HG03159 (cell line): ENCODE measurements around the gene ZNF195.
"Not testable (repeated sequence)": the region's sequence is repeated elsewhere in the genome, so short reads cannot be mapped to it uniquely, and the experiment has no call there.

ENCODE experiments used
- ATAC-seq: cut with Tn5 transposase; IDR thresholded peaks from one replicate; pipeline ENCODE4 v1.9.1; 2021; ENCODE audit warnings: mild to moderate bottlenecking, moderate library complexity; ENCODE audit not compliant: unreplicated experiment

The ZNF195 gene

DNA sequence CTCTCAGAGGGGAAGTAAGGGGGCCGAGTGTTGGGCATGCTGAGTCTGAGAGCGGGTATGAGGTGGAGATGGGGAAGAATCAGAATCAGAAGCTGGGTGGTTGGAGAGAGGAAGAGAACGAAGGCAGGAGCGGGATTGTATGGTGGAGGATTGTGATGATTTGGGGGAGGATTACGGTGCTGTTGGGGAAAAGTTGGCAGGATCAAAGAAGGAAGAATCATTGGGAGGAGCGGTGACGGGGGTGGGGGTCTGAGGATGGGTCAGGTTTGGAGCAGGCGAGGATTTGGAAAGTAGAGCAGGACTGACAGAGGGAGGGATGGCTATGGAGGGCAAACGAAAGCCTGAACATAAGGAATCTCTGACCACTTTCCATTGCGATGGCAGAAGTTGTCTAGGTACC is 22.1 kb downstream of the ZNF195 start:
- no peak for ATAC-seq

DNA sequence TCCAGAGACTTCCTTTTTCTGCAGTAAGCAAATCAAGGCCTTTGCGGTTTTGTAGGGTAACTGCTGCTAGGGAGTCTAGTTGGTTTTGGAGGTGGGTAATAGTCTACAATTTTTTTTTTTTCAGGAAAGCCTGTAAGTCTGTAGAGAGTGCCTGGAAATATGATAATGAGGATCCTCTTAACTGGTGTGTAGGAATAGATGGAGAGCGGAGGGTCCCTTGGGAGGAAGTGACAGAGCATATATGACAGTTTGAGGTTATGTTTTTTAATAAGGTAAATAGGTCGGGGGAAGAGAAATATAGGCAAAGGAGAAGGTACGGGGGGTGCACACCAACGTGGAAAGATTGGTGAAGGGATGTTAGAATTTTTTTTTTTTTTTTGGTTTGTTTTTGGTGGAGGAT is 25.9 kb downstream of the ZNF195 start:
- ATAC-seq: no peak

DNA sequence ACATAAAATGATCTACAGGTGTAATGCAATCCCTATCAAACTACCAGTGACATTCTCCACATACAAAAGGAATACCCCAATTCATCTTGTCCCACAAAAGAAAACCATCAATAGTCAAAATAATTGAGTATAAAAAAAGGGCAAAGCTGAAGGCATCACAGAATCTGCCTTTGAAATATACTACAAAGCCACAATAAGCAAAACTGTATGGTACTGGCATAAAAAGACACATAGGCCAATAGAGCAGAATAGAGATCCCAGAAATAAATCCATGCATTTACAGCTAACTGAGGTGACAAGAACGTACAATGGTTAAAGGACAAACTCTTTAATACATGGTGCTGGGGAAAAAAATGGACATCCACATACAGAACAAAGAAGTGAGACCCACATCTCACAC is 31.8 kb downstream of the ZNF195 start:
- no peak for ATAC-seq

DNA sequence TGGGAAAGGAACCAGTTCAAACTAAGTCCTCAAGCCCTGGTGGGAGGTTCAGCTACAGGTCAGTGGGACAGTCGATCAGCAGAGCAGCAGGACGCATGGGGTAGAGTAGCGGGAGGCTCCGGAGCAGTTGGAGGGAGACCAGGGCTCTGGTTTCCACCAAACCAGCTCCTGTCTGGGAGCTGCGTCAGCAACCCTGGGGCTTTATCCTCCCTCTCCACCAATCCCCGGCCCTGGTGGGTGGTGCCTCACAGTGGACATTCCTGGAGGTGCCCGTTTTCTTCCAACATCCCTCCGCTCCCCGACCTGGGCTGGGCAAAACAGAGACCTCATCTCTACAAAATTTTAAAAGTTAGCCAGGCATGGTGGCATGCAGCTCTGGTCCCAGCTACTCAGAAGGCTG is 32.4 kb downstream of the ZNF195 start:
- no peak for ATAC-seq

DNA sequence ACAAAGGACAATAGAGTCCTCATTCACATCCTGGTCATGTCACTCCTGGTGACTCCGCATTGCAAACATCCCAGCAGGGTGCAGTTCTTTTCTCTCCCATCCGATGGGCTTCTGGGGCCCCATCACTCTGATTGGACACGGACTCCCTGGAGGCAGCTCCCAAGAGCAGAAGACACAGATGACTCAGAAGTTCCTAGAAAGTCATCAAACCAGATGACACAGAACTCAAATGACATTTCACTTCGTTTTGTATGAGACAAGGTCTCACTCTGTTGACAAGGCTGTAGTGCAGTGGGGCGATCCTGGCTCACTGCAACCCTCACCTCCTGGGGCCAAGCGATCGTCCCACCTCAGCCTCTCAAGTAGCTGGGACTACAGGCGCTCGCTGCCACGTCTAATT is 33.2 kb downstream of the ZNF195 start:
- no peak for ATAC-seq

DNA sequence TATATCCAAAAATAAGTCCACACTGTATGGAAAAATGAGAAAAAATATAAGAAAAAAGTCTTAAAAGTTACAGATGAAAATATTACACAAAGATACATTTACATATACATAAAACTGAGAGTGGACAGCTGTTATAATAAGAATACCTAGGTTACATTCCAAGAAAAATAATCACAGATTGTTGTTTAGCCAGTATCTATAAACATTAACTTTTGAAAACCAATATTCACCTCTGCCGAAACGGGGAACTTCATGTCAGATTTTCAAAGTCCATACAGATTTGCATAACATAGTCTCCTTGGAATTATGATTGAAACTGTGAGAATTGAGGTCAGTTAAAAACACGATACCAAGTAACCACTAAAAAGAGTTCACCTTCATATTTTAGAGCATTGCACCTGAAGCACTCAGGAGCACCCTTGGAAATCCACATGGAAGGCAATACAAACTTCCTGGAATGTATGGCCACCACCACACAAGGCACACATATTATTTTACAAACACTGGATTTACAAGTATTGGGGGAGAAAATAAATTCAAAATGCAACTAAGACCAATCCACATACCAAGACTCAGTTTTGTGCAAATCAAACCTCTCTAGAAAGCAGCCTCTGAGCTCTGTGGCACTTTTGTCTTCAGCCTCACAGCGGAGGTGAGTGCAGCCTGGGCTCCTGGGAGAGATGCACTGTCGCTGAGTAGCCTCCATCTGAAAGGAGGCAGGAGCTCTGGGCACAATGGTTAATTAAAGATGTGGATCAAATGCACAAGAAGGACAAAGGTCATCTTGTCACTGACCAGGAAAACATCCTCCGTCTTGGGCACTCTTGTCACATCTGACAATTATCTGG is 34.4 kb downstream of the ZNF195 start:
- ATAC-seq: no peak

DNA sequence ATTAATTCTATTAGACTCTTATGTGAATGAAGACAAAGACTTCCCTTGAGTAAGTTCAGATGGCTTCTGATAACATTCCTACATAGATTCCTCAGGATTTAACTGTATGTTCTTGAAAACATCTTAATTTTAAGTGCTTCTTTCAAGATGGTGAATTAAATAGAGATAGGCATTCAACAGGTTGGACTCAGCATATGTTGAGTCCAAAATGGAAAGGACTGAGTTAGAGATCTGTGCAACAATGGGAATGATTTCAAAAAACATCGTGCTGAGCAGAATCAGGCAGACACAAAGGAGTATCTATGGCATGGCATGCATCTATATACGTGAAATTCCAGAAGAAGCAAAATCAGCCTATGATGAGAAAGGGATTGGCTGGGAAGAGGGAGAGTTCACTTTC is 36.2 kb downstream of the ZNF195 start:
- no peak for ATAC-seq

DNA sequence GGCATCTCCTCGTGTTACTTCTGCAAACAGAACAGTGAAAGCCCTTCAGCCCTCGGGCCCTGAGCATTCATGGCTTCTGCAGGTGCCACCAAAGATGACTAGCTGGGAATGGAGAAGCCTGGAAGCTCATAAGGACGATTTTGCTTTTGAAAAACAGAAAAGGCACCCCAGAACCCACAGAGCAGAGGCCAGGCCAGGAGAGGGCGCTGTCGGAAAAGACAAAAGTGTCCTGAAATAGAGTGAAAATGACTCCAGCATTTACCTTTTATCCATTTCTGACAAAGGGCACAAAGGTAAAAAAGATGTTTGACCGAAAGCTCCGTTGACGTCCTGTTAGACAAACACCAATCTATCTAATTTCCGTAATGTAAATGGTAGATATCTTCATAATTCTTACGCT is 37.6 kb downstream of the ZNF195 start:
- no peak for ATAC-seq

DNA sequence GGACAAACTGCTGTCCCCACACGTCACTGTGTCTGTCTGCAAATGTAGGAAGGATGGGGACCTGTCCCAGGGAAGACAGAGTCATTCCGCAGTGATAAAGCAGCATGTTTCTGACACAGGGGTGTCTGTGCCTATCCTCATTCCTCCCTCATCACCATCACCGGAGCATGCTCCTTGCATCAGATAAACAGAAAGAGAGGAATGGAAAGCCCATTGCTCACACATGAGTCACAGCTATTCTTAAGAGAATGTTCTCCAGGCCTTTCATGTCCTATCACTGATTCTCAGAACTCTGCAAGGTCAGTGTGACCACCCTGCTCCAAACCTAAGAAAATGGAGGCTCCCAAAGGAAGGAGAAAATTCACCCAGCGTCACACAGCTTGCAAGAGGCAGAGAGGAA is 38.9 kb downstream of the ZNF195 start:
- no peak for ATAC-seq

DNA sequence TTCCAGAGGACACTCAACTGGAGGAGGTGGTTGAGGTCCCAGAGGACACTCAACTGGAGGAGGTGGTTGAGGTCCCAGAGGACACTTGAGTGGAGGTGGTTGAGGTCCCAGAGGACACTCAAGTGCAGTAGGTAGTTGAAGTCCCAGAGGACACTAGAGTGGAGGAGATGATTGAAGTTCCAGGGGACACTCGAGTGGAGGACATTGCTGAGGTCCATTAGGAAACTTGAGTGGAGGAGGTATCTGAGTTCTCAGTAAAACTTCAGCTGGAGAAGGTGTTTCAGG is 39.7 kb downstream of the ZNF195 start:
- no peak for ATAC-seq

DNA sequence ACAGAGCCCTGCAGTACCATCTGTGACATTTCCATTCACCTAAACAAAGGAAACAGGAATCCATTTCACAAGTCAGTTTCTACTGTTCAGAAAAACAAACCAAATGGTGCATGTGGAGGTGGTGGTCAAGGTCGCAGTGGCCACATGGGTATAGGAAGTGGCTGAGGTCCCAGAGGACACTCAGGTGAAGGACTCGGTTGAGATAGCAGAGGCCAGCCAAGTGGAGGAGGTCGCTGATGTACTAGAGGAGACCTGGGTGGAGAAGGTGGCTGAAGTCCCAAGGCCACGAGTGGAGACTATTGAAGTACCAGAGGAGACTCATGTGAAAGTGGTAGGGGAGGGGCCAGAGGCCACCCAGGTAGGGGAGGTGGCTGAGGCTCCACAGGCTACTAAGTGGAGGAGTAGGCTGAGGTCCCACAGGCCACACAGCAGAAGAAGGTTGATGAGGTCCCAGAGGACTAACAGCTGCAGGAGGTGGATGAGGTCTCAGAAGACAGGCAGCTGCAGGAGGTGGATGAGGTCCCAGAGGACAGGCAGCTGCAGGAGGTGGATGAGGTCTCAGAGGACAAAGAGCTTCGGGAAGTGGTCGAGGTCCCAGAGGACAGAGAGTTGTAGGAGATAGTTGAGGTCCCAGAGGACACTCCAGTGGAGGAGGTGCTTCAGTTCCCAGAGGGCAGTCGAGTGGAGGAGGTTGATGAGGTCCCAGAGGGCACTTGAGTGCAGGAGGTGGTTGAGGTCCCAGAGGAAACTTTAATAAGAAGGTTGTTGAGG is 40.2 kb downstream of the ZNF195 start:
- ATAC-seq: no peak

DNA sequence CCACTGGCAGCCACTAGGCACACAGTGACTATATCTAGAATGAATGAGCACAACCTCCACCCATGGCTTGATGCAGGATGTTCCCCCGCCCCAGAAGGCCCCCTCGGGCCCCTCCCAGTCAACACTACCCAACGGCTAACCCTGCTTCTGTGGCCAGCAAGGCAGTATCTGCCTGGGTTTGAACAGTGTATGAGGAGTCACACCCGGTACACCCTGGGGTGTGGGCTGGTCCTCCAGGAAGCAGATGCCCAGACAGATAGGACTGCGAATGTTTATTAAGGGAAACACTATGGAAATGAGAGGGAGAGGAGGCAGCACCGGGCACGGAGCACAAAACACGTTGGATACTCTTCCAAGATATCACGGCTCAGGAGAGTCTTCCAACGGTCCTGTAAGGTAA is 42.5 kb downstream of the ZNF195 start:
- ATAC-seq: not testable (repeated sequence)

DNA sequence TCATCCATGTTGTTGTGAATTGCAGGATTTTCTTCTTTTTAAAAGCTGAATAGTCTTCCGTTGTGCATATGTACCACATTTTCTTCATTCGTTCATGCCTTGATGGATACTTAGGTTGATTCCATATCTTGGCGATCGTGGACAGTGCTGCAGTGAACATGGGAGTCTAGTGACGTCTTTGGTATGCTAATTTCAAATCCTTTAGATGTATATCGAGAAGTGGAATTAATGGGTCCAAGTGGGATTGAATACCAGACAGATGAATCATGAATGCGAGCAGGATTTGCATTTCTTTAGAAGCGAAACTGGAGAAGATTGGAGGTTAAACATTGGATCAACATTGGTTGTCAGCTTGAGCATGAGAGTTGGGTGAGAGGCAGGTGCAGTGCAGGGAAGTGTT is 45.8 kb downstream of the ZNF195 start:
- not testable (repeated sequence) for ATAC-seq

DNA sequence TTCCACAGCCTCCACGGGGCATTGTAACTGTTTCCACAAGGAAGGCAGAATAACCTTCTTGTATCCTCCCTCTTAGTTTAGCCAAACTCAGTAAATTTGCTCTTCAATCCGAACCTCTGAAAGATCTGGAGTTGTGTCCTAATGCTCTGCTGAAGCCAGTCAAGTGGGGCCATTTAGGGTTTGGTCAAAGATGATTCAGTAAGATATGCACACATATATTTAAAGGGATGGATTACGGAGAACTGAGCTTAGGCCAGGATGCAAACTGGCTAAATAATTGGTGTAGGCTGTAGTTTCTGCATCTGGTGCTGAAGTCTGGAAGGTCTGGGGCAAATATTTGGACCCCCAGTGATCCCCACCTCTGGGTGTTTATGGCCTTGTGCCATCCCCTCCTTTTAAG is 47.9 kb downstream of the ZNF195 start:
- not testable (repeated sequence) for ATAC-seq

DNA sequence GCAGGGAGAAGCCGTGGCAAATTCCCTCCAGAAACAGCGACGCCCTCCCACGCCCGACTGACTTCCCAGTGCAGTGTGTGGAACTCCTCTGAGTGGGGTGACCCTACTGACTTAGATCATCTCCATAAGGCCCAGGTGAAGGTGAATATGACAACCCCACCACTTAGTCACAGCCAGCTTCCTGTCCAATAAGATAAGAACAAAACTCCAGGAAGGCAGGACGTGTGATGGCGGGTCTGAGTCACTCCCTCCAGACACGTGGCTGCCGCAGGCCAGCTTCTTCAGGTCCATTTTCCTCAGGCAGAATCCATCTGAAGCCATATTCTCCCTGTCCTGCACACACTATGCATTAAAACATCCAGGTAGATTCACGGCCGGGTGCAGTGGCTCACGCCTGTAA is 48.9 kb downstream of the ZNF195 start:
- ATAC-seq: not testable (repeated sequence)

DNA sequence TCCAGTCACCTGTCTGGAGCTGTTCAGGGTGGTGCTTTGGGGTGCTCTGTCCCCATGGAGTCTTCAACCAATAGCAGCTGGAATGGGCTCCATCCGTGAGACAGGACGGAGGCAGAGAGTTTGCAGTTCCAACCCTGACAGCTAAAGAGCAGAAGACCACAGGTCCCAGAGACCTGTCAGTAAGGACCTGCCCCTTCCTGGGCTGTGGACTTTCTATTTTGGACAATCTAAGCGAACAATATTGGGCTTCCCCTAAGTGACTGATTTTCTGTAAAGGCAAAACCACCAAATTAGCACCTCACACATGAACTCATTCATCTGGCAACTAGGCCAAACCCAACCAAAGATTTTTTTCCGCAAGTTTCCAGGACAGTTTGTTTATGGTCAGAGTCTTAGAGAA is 50.4 kb downstream of the ZNF195 start:
- ATAC-seq: not testable (repeated sequence)

DNA sequence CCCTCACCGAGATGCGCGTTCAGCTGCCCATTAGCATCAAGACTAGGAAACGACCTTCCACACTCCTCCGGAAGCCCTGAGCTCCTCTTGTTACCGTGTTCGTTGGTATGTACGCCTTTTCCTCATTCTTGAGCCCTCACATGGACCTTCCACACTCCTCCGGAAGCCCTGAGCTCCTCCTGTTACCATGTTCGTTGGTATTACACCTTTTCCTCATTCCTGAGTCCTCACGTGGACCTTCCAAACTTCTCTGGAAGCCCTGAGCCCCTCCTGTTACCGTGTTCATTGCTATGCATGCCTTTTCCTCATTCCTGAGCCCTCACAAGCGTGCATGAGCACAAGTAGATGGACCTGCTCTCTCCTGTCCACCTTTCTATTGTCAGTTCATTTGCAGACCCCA is 52.5 kb downstream of the ZNF195 start:
- not testable (repeated sequence) for ATAC-seq

DNA sequence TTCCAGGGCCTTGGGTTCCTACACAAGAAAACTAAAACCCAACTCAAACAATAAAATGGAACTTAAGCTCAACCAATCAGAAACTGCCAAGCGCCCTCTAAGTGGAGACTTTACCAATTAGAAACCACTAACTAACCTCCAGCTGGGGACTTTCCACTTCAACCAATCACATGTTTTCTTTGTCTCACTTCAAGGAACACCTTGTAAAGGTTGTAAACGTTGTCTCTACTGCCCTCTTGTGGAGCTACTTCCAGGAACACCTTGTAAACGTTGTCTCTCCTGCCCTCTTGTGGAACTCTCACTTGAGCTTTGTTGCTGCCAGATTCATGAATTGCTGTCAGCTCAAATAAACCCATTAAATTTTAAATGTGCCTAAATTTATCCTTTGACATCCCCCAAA is 54.2 kb downstream of the ZNF195 start:
- not testable (repeated sequence) for ATAC-seq
